WERI-Rb-1 (cell line): ENCODE data around the gene TMX4.
"Not testable (repeated sequence)": the region's sequence is repeated elsewhere in the genome, so short reads cannot be mapped to it uniquely, and the experiment has no call there.

Experiments used
- DNase-seq: peaks from one replicate; pipeline ENCODE4 v3.0.0-alpha.2; 2020
- H3K27ac ChIP-seq: fragments of 250-450 bp; sonication (Bioruptor Pico); 2 replicates; pipeline ENCODE4 v1.5.1; 2020; ENCODE audit warnings: mild to moderate bottlenecking, moderate library complexity
- H3K27me3 ChIP-seq: fragments of 250-450 bp; sonication (Bioruptor Pico); 2 replicates; pipeline ENCODE4 v1.5.1; 2021; ENCODE audit warnings: mild to moderate bottlenecking, low read depth, moderate library complexity; ENCODE audit not compliant: insufficient read depth, severe bottlenecking
- H3K36me3 ChIP-seq: fragments of 250-450 bp; sonication (Bioruptor Pico); 2 replicates; pipeline ENCODE4 v1.5.1; 2020; ENCODE audit warnings: mild to moderate bottlenecking, moderate library complexity
- H3K4me3 ChIP-seq: 2 replicates; pipeline ENCODE4 v1.5.1; 2011; ENCODE audit warnings: low read depth, mild to moderate bottlenecking, control low read depth, low read length
- H3K9me3 ChIP-seq: fragments of 250-450 bp; sonication (Bioruptor Pico); 2 replicates; pipeline ENCODE4 v1.5.1; 2021; ENCODE audit warnings: mild to moderate bottlenecking, moderate library complexity; ENCODE audit not compliant: severe bottlenecking
- CTCF ChIP-seq: IDR thresholded peaks from 2 replicates; pipeline ENCODE4 v1.5.1; 2011; ENCODE audit warnings: low read depth, mild to moderate bottlenecking, control low read depth, inconsistent platforms, low read length

The TMX4 gene

GRCh38 chr20:7974785-7975435 lies 44.7 kb downstream of the TMX4 start:
- no peak for DNase-seq
- Histone ChIP-seq H3K4me3 (no peak overlapping the region), H3K36me3 (peaks cover under 1% of the 10 kb centered on the region; the same call in 1 of the 2 replicates), H3K9me3 (no peaks in the 10 kb centered on the region), H3K27ac (no peak overlapping the region), H3K27me3 (no peaks in the 10 kb centered on the region)
- no peak for TF ChIP-seq CTCF

DNA sequence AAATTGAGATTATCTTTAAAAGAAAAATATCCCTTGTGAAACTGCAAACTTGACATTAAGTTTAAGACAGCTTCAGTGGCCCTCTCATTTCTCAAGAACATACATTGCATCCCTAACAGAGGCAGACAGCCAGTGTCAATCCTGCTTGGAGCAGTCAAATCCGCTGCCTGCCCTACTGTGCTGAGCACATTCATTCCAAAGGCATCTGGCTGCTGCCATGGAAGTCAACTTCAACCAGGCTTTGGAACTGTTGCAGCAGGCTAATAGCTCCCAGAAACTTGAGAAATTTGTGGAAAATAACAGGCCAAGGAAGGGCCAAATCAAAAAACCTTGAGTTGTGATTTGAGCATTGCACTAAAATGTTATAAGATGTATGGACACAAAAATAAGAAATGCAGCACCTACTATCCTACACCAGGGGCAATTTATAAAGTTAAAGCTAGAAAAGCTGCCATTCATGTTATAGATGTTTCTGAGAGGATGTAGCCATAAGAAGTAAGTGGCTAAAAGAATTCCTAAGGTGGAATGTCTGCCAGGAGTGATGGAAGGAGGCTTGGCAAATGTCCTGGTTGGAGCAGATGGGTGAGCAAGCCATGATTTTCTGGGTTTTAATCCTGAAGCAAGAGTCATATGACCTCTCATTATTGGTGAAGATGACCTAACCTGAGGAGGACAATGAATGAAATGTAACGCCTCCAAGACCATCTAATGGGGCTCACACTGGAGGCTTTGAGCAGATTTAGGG lies 47.9 kb downstream of the TMX4 start:
- Histone ChIP-seq H3K4me3 (no peak overlapping the region), H3K27ac (no peak overlapping the region), H3K9me3 (no peaks in the 10 kb centered on the region), H3K36me3 (no peaks in the 10 kb centered on the region), H3K27me3 (no peaks in the 10 kb centered on the region)
- TF ChIP-seq CTCF: no peak
- no peak for DNase-seq

DNA sequence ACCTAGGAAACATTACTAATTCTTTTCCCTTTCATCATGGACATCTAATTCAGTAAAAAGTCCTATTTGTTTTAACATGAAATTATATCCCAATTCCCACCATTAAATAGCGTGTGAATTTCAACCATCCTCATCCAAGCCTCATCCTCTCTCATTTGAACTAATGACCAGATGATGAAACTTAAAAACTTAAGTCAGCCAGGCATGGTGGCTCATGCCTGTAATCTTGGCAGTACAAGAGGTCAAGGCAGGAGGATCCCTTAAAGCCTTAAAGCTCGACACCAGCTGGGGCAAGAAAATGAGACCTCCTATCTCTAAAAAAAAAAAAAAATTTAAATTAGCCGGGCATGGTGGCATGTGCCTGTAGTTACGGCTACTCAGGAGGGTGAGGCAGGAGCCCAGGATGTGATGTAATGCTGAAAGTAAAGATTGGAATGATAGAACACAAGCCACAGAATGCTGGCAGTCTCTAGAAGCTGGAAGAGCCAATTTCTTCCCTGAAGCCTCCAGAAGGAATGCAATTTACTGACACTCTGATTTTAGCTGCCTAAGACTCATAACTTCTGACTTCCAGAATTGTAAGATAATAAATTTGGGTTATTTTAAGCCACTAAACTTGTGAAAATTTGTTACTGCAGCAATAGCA lies 52.2 kb downstream of the TMX4 start:
- H3K27me3 ChIP-seq: no peaks in the 10 kb centered on the region
- H3K27ac ChIP-seq: no peak overlapping the region
- TF ChIP-seq CTCF: no peak
- no peaks in the 10 kb centered on the region for H3K9me3 ChIP-seq
- peak; percentile 11 for DNase-seq
- H3K36me3 ChIP-seq: no peaks in the 10 kb centered on the region
- H3K4me3 ChIP-seq: no peak overlapping the region

GRCh38 chr20:7966176-7966575 lies 53.4 kb downstream of the TMX4 start:
- no peaks in the 10 kb centered on the region for H3K9me3 ChIP-seq
- TF ChIP-seq CTCF: no peak
- H3K27me3 ChIP-seq: no peaks in the 10 kb centered on the region
- H3K27ac ChIP-seq: no peak overlapping the region
- H3K36me3 ChIP-seq: no peaks in the 10 kb centered on the region
- no peak for DNase-seq
- H3K4me3 ChIP-seq: no peak overlapping the region

DNA sequence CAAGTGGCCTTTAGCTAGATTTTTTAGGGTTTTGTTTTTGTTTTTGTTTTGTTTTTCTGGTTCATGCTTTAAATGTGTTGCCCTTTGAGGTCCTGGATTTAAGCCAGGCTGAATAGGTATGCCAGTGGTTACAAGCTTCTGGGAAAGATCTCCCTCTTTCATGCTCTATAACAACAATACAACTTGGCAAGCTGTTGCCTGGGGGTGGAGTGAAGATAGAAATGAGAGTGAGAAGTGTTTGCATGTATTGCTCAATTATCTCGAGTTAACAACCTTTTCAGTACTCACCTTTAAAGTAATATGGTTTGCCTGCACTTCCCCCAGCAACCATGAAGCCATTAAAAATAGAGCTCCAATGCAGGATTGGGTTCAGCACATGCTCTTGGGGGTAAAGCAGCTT lies 60.1 kb downstream of the TMX4 start:
- Histone ChIP-seq H3K27me3 (no peaks in the 10 kb centered on the region), H3K4me3 (no peak overlapping the region), H3K27ac (no peak overlapping the region), H3K36me3 (no peaks in the 10 kb centered on the region), H3K9me3 (peaks cover 5% of the 10 kb centered on the region)
- no peak for DNase-seq
- no peak for TF ChIP-seq CTCF

- H3K36me3 ChIP-seq, H3K9me3 ChIP-seq, H3K27me3 ChIP-seq, H3K4me3 ChIP-seq, H3K27ac ChIP-seq: not testable (repeated sequence)
- peak; percentile 12 for DNase-seq
Measured at GRCh38 chr20:7956561-7956960, 63.0 kb downstream of the TMX4 start.
